HFFc6 (cell line): ENCODE measurements around the gene TBX6. TPM values are rescaled to one million over a fixed set of nuclear protein-coding genes. Genes with fewer than 3 reads are reported as not detected.
"Not testable (repeated sequence)": the region's sequence is repeated elsewhere in the genome, so short reads cannot be mapped to it uniquely, and the experiment has no call there.

Experiments used
- DNase-seq: peaks from one replicate; pipeline ENCODE4 v3.0.0-alpha.2; 2018
- H3K27ac Mint-ChIP-seq: 2 replicates; pipeline ENCODE4 v1.8.0; 2020; ENCODE audit warnings: mild to moderate bottlenecking, mixed read lengths
- H3K27me3 Mint-ChIP-seq: 2 replicates; pipeline ENCODE4 v1.8.0; 2021; ENCODE audit warnings: mild to moderate bottlenecking, moderate library complexity, mixed read lengths; ENCODE audit not compliant: insufficient read depth
- H3K36me3 Mint-ChIP-seq: 2 replicates; pipeline ENCODE4 v1.8.0; 2021; ENCODE audit warnings: low read depth, mixed read lengths
- H3K4me1 Mint-ChIP-seq: 2 replicates; pipeline ENCODE4 v1.8.0; 2020; ENCODE audit warnings: low read depth, mixed read lengths
- H3K4me3 Mint-ChIP-seq: 2 replicates; pipeline ENCODE4 v1.8.0; 2020; ENCODE audit warnings: mild to moderate bottlenecking, moderate library complexity, mixed read lengths
- H3K9me3 Mint-ChIP-seq: 2 replicates; pipeline ENCODE4 v1.8.0; 2020; ENCODE audit warnings: mild to moderate bottlenecking, mixed read lengths
- CTCF ChIP-seq: fragments of 200-600 bp; sonication (generic); IDR thresholded peaks from 2 replicates; pipeline ENCODE4 v1.5.0; 2021; ENCODE audit warnings: antibody characterized with exemption, mild to moderate bottlenecking
- total RNA-seq, 6 experiments: library from RNA; stranded (reverse); fragmentation: NEBNext Ultra II Directional; extraction: Animal tissue kit (Norgen Biotek cat#: 25700); gene quantifications; 2 replicates in 1 of 6; 3 replicates in 5 of 6; pipeline ENCODE4 v1.2.3, GENCODE V29; 2021

TBX6 gene
- total RNA-seq, 6 experiments from 2014 or later, result 0.16 to 0.33 (median 0.26) TPM

GRCh38 chr16:30041841-30042240 is 49.9 kb downstream of the TBX6 start:
- Mint-ChIP-seq H3K4me3 (no peak overlapping the region), H3K9me3 (no peaks in the 10 kb centered on the region), H3K27me3 (peaks cover 10% of the 10 kb centered on the region), H3K36me3 (no peaks in the 10 kb centered on the region), H3K27ac (no peak overlapping the region), H3K4me1 (no peaks in the 10 kb centered on the region)
- peak; percentile 83 for TF ChIP-seq CTCF
- DNase-seq, result peak; percentile 53

- H3K4me3 Mint-ChIP-seq, H3K36me3 Mint-ChIP-seq, DNase-seq, H3K9me3 Mint-ChIP-seq, H3K27ac Mint-ChIP-seq, H3K4me1 Mint-ChIP-seq: not testable (repeated sequence)
- peaks cover 12% of the 10 kb centered on the region for H3K27me3 Mint-ChIP-seq
These were observed 51.0 kb downstream of the TBX6 start for GRCh38 chr16:30040690-30041089.

DNA sequence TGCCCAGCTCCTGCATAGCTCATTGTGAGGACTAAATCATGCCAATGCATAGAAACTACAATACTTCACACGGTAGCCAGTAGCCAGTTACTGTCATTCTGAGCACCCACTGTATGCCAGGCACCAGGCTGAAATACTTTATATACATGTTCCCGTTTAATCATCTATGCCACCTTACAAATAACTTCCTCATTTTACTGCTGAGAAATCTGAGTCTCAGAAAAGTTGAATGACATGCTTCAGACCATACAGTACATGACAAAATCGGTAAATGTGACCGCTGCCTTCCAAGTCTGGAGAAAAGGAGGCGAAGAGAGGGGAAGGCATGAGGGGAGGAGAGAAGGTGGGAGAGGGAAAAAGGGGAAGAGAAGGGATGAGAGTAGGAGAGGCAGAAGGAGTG is 51.5 kb downstream of the TBX6 start:
- Mint-ChIP-seq H3K27ac (no peak overlapping the region), H3K36me3 (no peaks in the 10 kb centered on the region), H3K4me1 (no peaks in the 10 kb centered on the region), H3K9me3 (no peaks in the 10 kb centered on the region), H3K27me3 (peaks cover 17% of the 10 kb centered on the region), H3K4me3 (no peak overlapping the region)
- DNase-seq, result no peak
- TF ChIP-seq CTCF, result no peak

Other genes starting within 250 kb of the TBX6 start
- 100 to 1,000 TPM in 3 of 6 experiments, 10 to 100 TPM in 3; 82.6 to 115 (median 94.7) TPM for gene CDIPT, start 228.7 kb downstream of the TBX6 start, total RNA-seq
- gene SEZ6L2, start 192.4 kb downstream of the TBX6 start, total RNA-seq, result 1 to 10 TPM; 1.5 to 4.5 (median 3.9) TPM
- gene ASPHD1, start 191.4 kb downstream of the TBX6 start, total RNA-seq, result 10 to 100 TPM in 4 of 6 experiments, 1 to 10 TPM in 2; 5.1 to 15.9 (median 14.1) TPM
- 10 to 100 TPM; 13.9 to 17.0 (median 16.1) TPM for gene KCTD13, start 165.7 kb downstream of the TBX6 start, total RNA-seq
- 100 to 1,000 TPM; 105 to 122 (median 110) TPM for gene TMEM219, start 129.8 kb downstream of the TBX6 start, total RNA-seq
- gene TAOK2, start 118.1 kb downstream of the TBX6 start, total RNA-seq, result 10 to 100 TPM; 50.4 to 56.9 (median 53.0) TPM
- 10 to 100 TPM in 5 of 6 experiments, 1 to 10 TPM in 1; 9.8 to 14.4 (median 13.4) TPM for gene HIRIP3, start 96.3 kb downstream of the TBX6 start, total RNA-seq
- gene INO80E, start 95.7 kb downstream of the TBX6 start, total RNA-seq, result 10 to 100 TPM; 61.0 to 77.4 (median 73.8) TPM
- gene DOC2A, start 80.9 kb downstream of the TBX6 start, total RNA-seq, result under 1 TPM in 2 of 6 experiments, not detected in 4; 0.19 to 0.30 TPM
- not detected for gene C16orf92, start 68.7 kb downstream of the TBX6 start, total RNA-seq
- gene TLCD3B, start 60.7 kb downstream of the TBX6 start, total RNA-seq, result under 1 TPM in 4 of 6 experiments, not detected in 2; 0.28 to 0.39 (median 0.33) TPM
- gene ALDOA, start 26.2 kb downstream of the TBX6 start, total RNA-seq, result 1,000 to 10,000 TPM; 1,621 to 1,937 (median 1,752) TPM
- gene PPP4C, start 15.9 kb downstream of the TBX6 start, total RNA-seq, result 100 to 1,000 TPM; 111 to 135 (median 123) TPM
- 10 to 100 TPM; 17.2 to 28.4 (median 19.1) TPM for gene YPEL3, start 4.3 kb upstream of the TBX6 start, total RNA-seq
- 1 to 10 TPM; 1.5 to 3.0 (median 2.3) TPM for gene GDPD3, start 21.6 kb upstream of the TBX6 start, total RNA-seq
- gene MAPK3, start 31.3 kb upstream of the TBX6 start, total RNA-seq, result 10 to 100 TPM; 58.5 to 89.3 (median 80.4) TPM
- 1 to 10 TPM; 2.9 to 4.2 (median 3.7) TPM for gene CORO1A, start 91.7 kb upstream of the TBX6 start, total RNA-seq
- 100 to 1,000 TPM; 113 to 142 (median 131) TPM for gene BOLA2B, start 101.7 kb upstream of the TBX6 start, total RNA-seq
- gene SLX1A, start 102.0 kb upstream of the TBX6 start, total RNA-seq, result 10 to 100 TPM; 13.2 to 23.3 (median 20.7) TPM
- 1 to 10 TPM; 3.4 to 8.9 (median 4.1) TPM for gene SULT1A3, start 107.3 kb upstream of the TBX6 start, total RNA-seq
- 1 to 10 TPM in 5 of 6 experiments, under 1 TPM in 1; 0.91 to 7.5 (median 4.0) TPM for gene NPIPB13, start 156.6 kb upstream of the TBX6 start, total RNA-seq